ENCODE data around the gene PIGQ. TPM values are rescaled to one million over a fixed set of nuclear protein-coding genes. Genes with fewer than 3 reads are reported as not detected.
A peak's percentile ranks its signal among the peaks of the same experiment; 100 is the strongest.

The PIGQ gene
- total and polyA plus RNA-seq, 4 donors = 34.9 to 98.2 (median 61.4) TPM

DNA sequence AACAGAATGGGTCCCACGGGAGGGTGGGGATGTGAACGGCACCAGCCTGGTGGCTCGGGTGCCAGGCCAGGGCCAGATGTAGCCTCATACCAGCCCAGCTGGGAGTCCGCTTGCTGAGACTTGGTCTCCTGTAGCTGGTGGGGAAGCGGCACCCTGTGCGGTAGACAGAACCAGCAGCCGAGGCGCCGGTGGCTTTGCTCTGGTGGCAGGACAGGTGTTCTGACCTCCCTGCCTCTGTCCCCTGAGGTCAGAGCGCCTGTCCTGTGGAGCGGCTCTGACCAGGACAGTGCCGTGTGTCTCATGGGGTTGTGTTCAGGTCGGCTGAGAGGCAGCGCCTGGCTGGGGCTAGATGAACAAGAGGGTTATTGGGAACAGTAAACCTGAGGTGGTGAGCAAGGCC lies 40.2 kb downstream of the PIGQ start:
- H3K9me3 ChIP-seq (ENCODE audit: control insufficient read depth in 4 of 4, insufficient read depth in 3 of 4, low read length in 3 of 4) = no peaks in the 10 kb centered on the region
- WGBS, 2 donors = 91 to 94% methylated on average over 12 to 14 of the region's 14 CpGs
- no peak overlapping the region for H3K9ac ChIP-seq (ENCODE audit: insufficient read depth in 1 of 2, low read length in 2 of 2)
- DNase-seq (no peak), ATAC-seq (ENCODE audit: insufficient read depth, low FRiP score) (no peak)
- peaks cover 0 to 5% (median 0%) of the 10 kb centered on the region in 5 donors for H3K4me1 ChIP-seq (ENCODE audit: control insufficient read depth in 5 of 5, insufficient read depth in 5 of 5, low read length in 5 of 5)
- no peak overlapping the region for H3K27ac ChIP-seq (ENCODE audit: low read depth in 1 of 2, low read length in 1 of 2)
- H3K36me3 ChIP-seq (ENCODE audit: control insufficient read depth in 4 of 4, insufficient read depth in 4 of 4, low read length in 4 of 4) = peaks cover 0 to 6% (median 1%) of the 10 kb centered on the region in 4 donors
- H3K4me3 ChIP-seq = no peak overlapping the region
- TF ChIP-seq, protein P1, sequence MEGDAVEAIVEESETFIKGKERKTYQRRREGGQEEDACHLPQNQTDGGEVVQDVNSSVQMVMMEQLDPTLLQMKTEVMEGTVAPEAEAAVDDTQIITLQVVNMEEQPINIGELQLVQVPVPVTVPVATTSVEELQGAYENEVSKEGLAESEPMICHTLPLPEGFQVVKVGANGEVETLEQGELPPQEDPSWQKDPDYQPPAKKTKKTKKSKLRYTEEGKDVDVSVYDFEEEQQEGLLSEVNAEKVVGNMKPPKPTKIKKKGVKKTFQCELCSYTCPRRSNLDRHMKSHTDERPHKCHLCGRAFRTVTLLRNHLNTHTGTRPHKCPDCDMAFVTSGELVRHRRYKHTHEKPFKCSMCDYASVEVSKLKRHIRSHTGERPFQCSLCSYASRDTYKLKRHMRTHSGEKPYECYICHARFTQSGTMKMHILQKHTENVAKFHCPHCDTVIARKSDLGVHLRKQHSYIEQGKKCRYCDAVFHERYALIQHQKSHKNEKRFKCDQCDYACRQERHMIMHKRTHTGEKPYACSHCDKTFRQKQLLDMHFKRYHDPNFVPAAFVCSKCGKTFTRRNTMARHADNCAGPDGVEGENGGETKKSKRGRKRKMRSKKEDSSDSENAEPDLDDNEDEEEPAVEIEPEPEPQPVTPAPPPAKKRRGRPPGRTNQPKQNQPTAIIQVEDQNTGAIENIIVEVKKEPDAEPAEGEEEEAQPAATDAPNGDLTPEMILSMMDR (IDR thresholded peaks at IDR 0.05; ENCODE audit: control extremely low read depth, extremely low read depth) = no peak
- no peaks in the 10 kb centered on the region for H3K27me3 ChIP-seq (ENCODE audit: control insufficient read depth in 3 of 3, insufficient read depth in 3 of 3, low read length in 2 of 3)

DNA sequence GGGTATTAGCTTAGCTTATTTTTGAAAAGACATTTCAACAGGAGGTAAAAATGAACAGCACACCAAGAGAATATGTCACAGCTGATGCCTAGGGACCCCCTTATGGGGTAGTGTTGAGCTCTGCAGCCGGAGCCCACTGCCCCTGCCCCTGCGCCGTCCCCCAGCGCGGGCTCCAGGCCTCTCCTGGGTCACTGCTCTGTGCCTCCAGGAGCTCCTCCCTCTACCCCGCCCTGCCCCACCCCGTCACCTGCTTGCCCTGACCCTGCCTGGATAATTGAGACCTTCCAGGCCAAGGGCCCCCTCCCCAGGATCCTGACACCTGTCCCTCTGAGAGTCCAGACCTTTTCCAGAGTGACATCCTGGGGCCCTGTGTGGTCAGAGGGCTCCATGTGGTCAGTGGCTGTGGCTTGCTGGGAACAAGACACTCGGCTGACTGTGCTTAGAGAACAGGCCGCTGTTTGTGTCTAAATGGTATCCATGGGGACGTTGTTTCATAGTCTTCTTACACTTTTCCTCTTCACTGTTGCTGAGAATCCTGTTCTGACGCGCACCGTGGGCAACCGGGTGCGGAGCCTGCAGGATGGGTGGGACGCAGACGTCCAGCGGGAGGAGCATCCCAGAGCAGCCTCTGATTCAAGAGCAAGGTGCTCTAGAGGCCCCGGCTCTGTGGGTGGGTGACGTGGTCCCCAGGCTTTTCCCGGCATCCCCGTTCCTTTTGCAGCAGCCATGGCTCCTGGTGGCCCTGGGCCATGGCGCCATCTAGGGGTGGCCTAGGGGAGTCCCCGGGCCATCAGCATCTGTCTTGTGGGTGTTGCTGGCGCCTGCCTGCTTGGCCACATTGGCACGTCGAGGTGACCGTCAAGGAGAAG lies 41.0 kb downstream of the PIGQ start:
- ATAC-seq (ENCODE audit: insufficient read depth, low FRiP score) (peak; percentile 82), DNase-seq (no peak)
- Histone ChIP-seq H3K9ac (ENCODE audit: insufficient read depth in 1 of 2, low read length in 2 of 2) (no peak overlapping the region), H3K4me1 (ENCODE audit: control insufficient read depth in 5 of 5, insufficient read depth in 5 of 5, low read length in 5 of 5) (peaks cover 0 to 7% (median 0%) of the 10 kb centered on the region in 5 donors), H3K36me3 (ENCODE audit: control insufficient read depth in 4 of 4, insufficient read depth in 4 of 4, low read length in 4 of 4) (peaks cover 0 to 2% (median 0%) of the 10 kb centered on the region in 4 donors), H3K27ac (ENCODE audit: low read depth in 1 of 2, low read length in 1 of 2) (no peak overlapping the region), H3K27me3 (ENCODE audit: control insufficient read depth in 3 of 3, insufficient read depth in 3 of 3, low read length in 2 of 3) (no peaks in the 10 kb centered on the region), H3K4me3 (no peak overlapping the region), H3K9me3 (ENCODE audit: control insufficient read depth in 4 of 4, insufficient read depth in 3 of 4, low read length in 3 of 4) (peaks cover 0 to 1% (median 0%) of the 10 kb centered on the region in 4 donors)
- TF ChIP-seq, protein P1 (IDR thresholded peaks at IDR 0.05; ENCODE audit: control extremely low read depth, extremely low read depth) = peak; percentile 37
- WGBS, 2 donors = 72 to 81% methylated on average over 28 of the region's 28 CpGs

DNA sequence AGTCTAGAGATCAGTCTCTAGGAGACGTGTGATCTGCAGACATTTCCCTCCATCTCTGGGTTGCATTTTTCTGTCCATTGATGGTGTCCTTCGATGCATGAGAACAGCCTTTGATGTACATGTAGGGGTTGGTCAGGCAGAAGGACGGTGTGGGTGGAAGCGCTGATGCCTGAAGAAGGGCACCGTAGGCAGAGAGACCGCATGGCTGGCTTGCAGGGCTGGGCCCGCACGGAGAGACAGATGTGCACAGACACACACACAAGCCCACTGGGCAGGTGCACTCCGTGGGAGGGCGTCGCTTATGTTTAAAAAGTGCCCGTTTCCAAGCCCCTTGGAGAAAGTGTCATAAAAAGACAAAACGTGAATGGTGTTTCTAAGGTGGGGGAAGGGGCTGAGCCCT lies 45.4 kb downstream of the PIGQ start:
- ATAC-seq (ENCODE audit: insufficient read depth, low FRiP score) (no peak), DNase-seq (no peak)
- H3K4me1 ChIP-seq (ENCODE audit: control insufficient read depth in 5 of 5, insufficient read depth in 5 of 5, low read length in 5 of 5) = peaks cover 0 to 9% (median 0%) of the 10 kb centered on the region in 5 donors
- no peaks in the 10 kb centered on the region for H3K27me3 ChIP-seq (ENCODE audit: control insufficient read depth in 3 of 3, insufficient read depth in 3 of 3, low read length in 2 of 3)
- TF ChIP-seq, protein P1 (IDR thresholded peaks at IDR 0.05; ENCODE audit: control extremely low read depth, extremely low read depth) = no peak
- no peak overlapping the region for H3K9ac ChIP-seq (ENCODE audit: insufficient read depth in 1 of 2, low read length in 2 of 2)
- no peak overlapping the region for H3K4me3 ChIP-seq
- H3K9me3 ChIP-seq (ENCODE audit: control insufficient read depth in 4 of 4, insufficient read depth in 3 of 4, low read length in 3 of 4) = peaks cover 0 to 1% (median 0%) of the 10 kb centered on the region in 4 donors
- H3K27ac ChIP-seq (ENCODE audit: low read depth in 1 of 2, low read length in 1 of 2) = no peak overlapping the region
- H3K36me3 ChIP-seq (ENCODE audit: control insufficient read depth in 4 of 4, insufficient read depth in 4 of 4, low read length in 4 of 4) = peaks cover 0 to 9% (median 0%) of the 10 kb centered on the region in 4 donors
- 94 to 95% methylated on average over 13 of the region's 13 CpGs for WGBS, 2 donors

Data from lung (tissue), 12 donors.